Measurements from ENCODE around the gene GABRG3.
"Not testable (repeated sequence)": the region's sequence is repeated elsewhere in the genome, so short reads cannot be mapped to it uniquely, and the experiment has no call there.

GABRG3 gene

DNA sequence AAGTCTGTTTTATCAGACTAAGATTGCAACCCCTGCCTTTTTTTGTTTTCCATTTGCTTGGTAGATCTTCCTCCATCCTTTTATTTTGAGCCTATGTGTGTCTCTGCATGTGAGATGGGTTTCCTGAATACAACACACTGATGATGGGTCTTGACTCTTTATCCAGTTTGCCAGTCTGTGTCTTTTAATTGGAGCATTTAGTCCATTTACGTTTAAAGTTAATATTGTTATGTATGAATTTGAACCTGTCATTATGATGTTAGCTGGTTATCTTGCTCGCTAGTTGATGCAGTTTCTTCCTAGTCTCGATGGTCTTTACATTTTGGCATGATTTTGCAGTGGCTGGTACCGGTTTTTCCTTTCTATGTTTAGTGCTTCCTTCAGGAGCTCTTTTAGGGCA lies 220.5 kb downstream of the GABRG3 start:
- DNase-seq = not testable (repeated sequence)

GRCh38 chr15:27196691-27197090 lies 225.7 kb downstream of the GABRG3 start:
- DNase-seq = no peak

- DNase-seq = no peak
Observed at GRCh38 chr15:27201425-27201824, 230.4 kb downstream of the GABRG3 start.

- DNase-seq = no peak
Observed at GRCh38 chr15:27210176-27210575, 239.2 kb downstream of the GABRG3 start.

DNA sequence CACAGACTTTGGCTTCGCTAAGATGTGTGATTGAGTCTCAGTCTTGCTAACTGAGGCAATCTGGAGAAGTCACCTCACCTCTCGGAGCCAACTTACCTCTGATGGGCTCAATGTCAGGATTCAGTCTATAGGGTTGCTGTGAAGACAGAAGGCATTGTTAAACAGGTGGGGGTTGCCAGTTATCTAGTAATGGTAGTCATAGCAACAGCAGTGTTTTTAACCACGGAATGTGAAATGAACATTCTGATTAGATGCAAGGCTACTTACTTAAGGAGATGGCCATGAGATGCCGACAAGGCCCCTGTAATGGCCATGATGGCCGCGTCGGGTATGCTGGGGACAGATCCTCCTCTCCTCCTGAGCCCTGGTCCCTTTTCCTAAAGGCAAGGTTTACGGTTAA lies 243.1 kb downstream of the GABRG3 start:
- DNase-seq = no peak

- DNase-seq = no peak
Observed at GRCh38 chr15:27214961-27215360, 244.0 kb downstream of the GABRG3 start.

DNA sequence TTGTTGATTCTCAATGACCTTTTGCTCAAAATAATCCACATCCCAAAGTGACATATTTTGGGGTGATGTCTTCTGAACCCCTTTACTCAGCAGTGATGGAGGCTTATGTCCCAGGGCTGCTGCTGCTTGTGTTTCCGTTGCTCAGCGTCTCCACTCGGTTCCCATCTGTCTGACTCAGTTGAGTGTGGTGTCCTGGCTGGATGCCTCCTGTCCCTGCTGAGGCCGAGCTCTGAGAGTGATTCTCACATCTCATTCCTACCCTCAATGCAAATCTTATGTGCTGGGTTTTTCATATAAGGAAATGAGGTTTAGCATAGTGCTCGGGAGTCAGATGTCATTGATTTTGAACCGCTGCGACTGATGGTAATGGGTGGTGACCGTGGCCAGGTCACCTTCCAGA lies 247.4 kb downstream of the GABRG3 start:
- DNase-seq = no peak

DNA sequence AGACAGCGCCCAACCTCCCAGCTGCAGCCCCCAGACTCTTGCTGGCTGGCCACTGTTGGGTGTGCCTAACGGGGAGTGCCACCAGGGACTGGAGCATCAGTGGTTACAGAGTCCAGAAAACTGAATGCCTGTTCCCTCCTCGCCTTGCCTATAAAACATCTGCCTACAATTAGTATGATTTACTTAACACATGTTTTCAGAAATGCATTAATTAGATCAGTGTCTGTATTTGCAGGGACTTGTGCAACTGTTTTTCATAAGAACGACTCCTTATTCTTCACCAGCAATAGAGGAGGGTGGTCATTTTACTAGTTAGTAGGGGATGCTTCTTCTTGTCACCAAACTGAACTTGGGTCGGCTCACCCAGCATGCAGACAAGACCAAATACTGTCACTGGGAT lies 248.7 kb downstream of the GABRG3 start:
- DNase-seq = no peak

DNA sequence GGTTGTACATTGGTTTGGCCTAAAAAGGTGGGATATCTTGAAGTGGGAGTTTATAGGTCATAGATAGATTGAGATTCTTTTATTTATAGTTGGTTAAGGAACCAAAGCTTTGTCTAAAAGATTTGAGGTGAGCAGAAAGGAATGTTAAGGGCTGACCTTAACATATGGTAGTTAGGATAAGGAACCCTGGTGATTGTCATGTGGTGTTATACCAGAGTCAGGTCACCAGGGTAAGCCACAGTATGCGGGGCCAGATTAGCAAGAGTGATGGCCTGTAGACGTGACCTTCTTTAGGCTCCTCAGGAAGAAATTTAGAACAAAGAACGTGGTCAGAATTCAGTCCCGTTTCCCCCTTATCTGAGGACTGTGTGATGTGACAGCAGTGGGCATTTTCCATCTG lies 249.2 kb downstream of the GABRG3 start:
- no peak for DNase-seq

DNA sequence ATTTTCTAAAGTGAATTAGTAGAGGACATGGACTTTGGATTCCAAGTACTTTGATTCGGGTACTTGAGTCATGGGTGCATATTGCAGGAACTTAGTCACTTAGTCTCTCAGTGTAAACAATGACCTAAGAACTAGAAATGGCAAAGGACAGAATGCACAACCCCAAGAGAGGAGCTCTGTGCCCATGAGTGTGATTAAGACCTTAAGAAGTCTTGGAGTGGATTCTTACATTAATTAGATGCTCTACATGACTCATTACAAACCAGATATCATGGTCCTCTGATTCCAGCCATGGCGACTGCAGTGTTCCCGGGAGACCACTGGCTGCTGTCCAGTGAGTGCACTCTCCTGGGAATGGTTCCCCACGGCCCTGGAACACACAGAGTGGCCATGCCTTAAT lies 251.5 kb downstream of the GABRG3 start:
- no peak for DNase-seq

GRCh38 chr15:27223179-27223578 lies 252.2 kb downstream of the GABRG3 start:
- no peak for DNase-seq

- no peak for DNase-seq
Observed at GRCh38 chr15:27231811-27232210, 260.8 kb downstream of the GABRG3 start.

DNA sequence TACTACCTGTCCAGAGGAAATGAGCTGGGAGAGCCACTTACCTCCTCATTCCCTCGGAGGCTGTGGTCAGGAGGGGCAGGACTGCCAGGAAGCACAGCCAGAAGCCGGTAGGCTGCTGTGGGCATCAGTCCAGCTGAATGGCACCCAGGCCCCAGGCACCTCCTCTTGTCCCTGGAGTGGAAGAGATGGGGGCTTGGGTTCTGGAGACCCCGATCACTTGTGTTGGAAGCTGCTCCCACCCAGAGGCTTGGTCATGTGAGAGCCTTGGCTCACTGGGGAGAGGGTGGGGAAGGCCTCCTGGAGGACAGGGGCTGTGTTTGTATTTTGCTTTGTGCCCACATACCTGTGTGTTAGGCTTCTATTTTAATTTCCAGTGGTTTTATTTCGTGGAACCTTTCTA lies 261.9 kb downstream of the GABRG3 start:
- no peak for DNase-seq

GRCh38 chr15:27234593-27234992 lies 263.6 kb downstream of the GABRG3 start:
- no peak for DNase-seq

DNA sequence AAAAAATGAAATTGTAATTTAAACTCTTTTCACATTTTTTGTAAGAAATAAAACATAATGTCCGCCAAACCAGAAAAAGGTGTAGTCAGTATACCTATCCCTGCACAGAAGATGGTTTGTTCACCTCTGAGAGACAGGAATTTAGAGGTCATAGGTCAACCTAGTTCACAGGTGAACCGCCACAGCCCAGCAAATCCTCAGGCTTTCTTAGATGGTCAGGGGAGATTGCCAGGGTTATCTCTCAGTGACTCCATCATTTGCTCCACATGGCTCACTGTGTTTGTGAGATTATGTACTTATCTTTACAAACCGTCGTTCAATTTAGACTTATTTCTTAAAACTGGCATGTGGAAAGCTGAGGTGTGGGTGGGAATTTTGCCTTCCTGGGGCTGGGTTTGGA lies 264.2 kb downstream of the GABRG3 start:
- no peak for DNase-seq

GRCh38 chr15:27235681-27236080 lies 264.7 kb downstream of the GABRG3 start:
- DNase-seq = no peak

- no peak for DNase-seq
Observed at GRCh38 chr15:27237319-27237939, 266.4 kb downstream of the GABRG3 start.

DNA sequence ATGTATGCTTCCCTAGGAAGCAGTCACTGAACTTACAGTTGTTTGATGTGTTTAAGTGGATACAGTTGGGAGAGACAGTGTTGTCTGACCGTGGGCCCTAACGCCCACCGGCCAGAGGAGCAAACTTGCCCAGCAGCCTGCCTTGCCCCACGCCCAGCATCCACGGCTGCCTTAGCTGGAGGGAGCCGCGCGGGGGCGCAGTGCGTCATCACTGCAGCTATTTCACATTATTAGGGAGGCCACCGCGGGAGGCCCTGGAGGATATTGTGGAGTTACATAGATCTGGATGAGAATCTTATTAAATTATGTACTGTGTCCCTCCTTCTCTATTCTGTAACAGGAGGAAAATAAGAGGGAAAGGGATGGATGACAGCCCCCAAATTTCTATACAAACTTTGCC lies 267.2 kb downstream of the GABRG3 start:
- no peak for DNase-seq

DNA sequence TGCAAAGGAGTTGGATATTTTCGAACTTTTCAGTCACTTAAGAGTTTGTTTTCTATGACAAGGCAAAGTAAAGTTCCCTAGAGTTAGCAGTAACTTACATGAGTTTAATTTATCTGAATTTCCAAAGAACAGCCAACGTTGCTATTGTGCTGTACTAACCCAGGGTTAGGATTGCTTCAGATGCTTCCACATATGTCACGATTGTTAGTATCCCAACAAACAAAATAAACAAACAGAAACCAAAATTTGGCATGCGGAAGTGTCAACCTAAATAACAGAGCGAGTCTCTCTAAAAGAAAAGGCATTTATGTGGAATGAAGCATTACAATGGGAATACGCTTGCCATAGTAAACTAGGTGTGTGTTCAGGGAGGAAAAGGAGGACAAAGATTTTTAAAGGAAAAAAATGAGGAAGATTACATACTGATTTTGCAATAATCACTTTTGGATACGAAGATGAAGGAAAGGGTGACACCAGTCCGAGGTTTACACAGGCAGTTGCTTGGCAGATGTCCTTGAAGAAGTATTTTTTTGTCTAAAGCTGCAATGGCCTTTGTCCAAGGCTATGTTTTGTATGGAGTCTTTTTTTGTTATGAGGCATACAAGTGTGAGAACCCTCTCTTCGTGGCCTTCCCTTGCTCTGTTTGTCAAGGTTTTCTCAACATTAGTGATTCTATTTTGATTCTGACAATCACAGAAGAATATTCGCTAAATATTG lies 267.9 kb downstream of the GABRG3 start:
- DNase-seq = no peak

- DNase-seq = no peak
Observed at GRCh38 chr15:27241943-27242342, 271.0 kb downstream of the GABRG3 start.

GRCh38 chr15:27244047-27244446 lies 273.1 kb downstream of the GABRG3 start:
- no peak for DNase-seq

DNA sequence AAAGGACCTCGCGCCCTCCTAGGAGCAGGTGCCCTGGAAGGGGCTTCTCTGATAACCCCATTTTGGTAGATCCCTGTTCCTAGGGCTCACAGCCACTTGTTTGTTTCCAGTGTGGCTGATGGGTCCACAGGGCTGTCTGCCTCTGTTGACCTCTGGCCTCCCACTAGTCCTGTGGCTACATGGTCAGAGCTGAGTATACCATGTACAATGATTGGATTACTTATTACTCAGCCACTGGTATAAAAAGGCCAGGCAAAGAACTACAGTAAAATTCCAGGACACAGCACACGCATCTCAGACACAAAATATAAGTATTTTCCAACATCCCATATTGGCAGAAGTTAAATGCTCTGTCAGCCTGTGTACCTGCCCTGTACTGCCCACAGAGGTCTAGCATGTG lies 277.3 kb downstream of the GABRG3 start:
- no peak for DNase-seq

DNA sequence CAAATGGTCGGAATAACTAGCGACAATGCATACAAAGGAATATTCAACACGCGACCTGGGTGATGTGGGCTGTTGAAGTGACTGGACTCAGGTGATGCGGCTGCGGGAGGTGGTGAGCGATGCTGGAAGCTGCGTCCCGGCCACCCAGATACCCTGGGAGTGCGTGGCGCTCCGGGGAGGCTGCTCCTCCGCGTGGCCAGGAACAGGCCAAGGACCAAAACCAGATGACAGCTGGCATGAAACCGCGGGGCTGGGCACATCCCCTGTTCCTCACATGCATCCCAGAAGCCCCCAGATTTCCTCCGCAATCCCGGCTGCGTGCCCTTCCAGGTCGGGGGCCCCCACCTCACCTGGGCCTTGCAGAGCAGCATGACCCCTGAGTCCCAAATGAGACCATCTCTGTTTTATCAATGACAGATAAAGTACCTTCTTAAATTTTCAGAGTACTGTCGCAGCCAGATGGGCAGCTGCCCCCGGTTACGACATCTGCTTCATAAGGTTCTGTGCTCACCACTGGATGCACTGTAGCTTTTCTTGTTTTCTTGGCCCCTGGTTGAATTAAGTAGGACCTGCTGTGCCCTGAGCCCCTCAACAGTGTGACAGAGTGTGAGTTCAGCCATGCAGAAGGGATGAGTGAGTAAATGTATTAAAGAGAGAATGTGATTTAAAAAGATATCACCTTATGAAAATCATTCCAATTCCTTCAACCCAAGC lies 278.2 kb downstream of the GABRG3 start:
- DNase-seq = no peak

DNA sequence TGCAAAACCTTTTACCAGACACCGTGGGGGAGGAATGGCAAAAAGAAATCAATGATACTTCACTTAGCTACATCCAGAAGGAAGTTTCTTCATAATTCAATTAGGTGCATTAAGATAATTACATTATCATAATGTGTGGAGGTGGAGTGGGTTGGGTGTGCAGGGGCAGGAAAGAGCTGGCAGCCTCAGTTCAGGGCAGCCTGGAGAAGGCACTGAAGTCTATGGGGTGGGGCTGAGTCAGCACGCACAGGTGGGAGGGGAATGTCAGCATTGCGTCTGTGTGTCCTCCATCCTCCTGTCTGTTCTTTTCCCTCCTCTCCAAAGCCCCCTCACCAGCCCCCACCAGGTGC lies 278.8 kb downstream of the GABRG3 start:
- no peak for DNase-seq
